ENCODE data around the gene UBE2O. TPM values are rescaled to one million over a fixed set of nuclear protein-coding genes. Genes with fewer than 3 reads are reported as not detected.
A peak's percentile ranks its signal among the peaks of the same experiment; 100 is the strongest.

Gene UBE2O
- total RNA-seq, 3 donors from 2014 or later, result 16.2 to 25.0 (median 19.0) TPM

GRCh38 chr17:76461765-76462555 lies 9.0 kb upstream of the UBE2O start:
- peak in 1 of 3 donors; percentile 31 for DNase-seq
- Histone ChIP-seq H3K9me3 (no peaks in the 10 kb centered on the region), H3K36me3 (ENCODE audit: low read depth) (no peaks in the 10 kb centered on the region), H3K4me1 (ENCODE audit: low read depth) (no peaks in the 10 kb centered on the region), H3K4me3 (no peak overlapping the region)
- intact Hi-C loops (cut with DNase I, micrococcal nuclease), result no loop called here
- no peak for ATAC-seq
- no peak for TF ChIP-seq CTCF (IDR thresholded peaks at IDR 0.05)

GRCh38 chr17:76459674-76460073 lies 6.7 kb upstream of the UBE2O start:
- intact Hi-C loops (cut with DNase I, micrococcal nuclease), result no loop called here
- Histone ChIP-seq H3K36me3 (ENCODE audit: low read depth) (no peaks in the 10 kb centered on the region), H3K4me1 (ENCODE audit: low read depth) (no peaks in the 10 kb centered on the region), H3K9me3 (no peaks in the 10 kb centered on the region), H3K4me3 (no peak overlapping the region)
- ATAC-seq (no peak), DNase-seq (no peak)
- TF ChIP-seq CTCF (IDR thresholded peaks at IDR 0.05), result no peak

- TF ChIP-seq CTCF (IDR thresholded peaks at IDR 0.05), result peak; percentile 14
- Histone ChIP-seq H3K9me3 (no peaks in the 10 kb centered on the region), H3K36me3 (ENCODE audit: low read depth) (no peaks in the 10 kb centered on the region), H3K4me3 (no peak overlapping the region), H3K4me1 (ENCODE audit: low read depth) (no peaks in the 10 kb centered on the region)
- DNase-seq (peak in 2 of 3 donors; percentile 69 to 71), ATAC-seq (peak; percentile 79)
- intact Hi-C loops (cut with DNase I, micrococcal nuclease), result no loop called here
Observed at GRCh38 chr17:76458580-76459490, 5.9 kb upstream of the UBE2O start.

GRCh38 chr17:76453431-76453743 lies 435 bp upstream of the UBE2O start:
- H3K4me3 ChIP-seq, result no peak overlapping the region
- no peak for ATAC-seq
- H3K4me1 ChIP-seq (ENCODE audit: low read depth), result peaks cover 12% of the 10 kb centered on the region
- H3K36me3 ChIP-seq (ENCODE audit: low read depth), result no peaks in the 10 kb centered on the region
- no peak for DNase-seq
- intact Hi-C loops (cut with DNase I, micrococcal nuclease), result no loop called here
- no peak for TF ChIP-seq CTCF (IDR thresholded peaks at IDR 0.05)
- no peaks in the 10 kb centered on the region for H3K9me3 ChIP-seq

- intact Hi-C loops (cut with DNase I, micrococcal nuclease), result no loop called here
- peak in 2 of 3 donors; percentile 23 to 57 for DNase-seq
- TF ChIP-seq CTCF (IDR thresholded peaks at IDR 0.05), result no peak
Observed at GRCh38 chr17:76452127-76452659, 759 bp downstream of the UBE2O start.

More at GRCh38 chr17:76452127-76452659, 759 bp downstream of the UBE2O start:
- H3K36me3 ChIP-seq (ENCODE audit: low read depth), result no peaks in the 10 kb centered on the region
- peak; percentile 69 for ATAC-seq
- H3K9me3 ChIP-seq, result no peaks in the 10 kb centered on the region
- peaks cover 12% of the 10 kb centered on the region for H3K4me1 ChIP-seq (ENCODE audit: low read depth)
- peak overlapping the region; percentile 84 for H3K4me3 ChIP-seq
